Stimulated activated naive B cell treated with anti-CD40 and anti-IgM and Interleukin-4, amounts not matched to agents 10 μg/mL and 1 μg/mL and 100 μg/mL, for 72 hours (primary cell): Measurements from ENCODE around the gene RGR.

Source experiments
- ATAC-seq, 2 donors: fragments of 150-1000 bp; cut with Tn5 transposase; replicated peaks; 2 replicates each; pipeline ENCODE4 v1.10.0; 2021; ENCODE audit warnings: moderate library complexity in 1 of 2
- DNase-seq: peaks from one replicate; pipeline ENCODE4 v3.0.0; 2021
- H3K27ac Mint-ChIP-seq: one replicate; pipeline ENCODE4 v1.8.0; 2022; ENCODE audit warnings: mild to moderate bottlenecking, mixed read lengths
- H3K27me3 Mint-ChIP-seq, 2 donors: one replicate each; pipeline ENCODE4 v1.8.0; 2022; ENCODE audit warnings: mixed read lengths in 2 of 2
- H3K36me3 Mint-ChIP-seq, 2 donors: one replicate each; pipeline ENCODE4 v1.8.0; 2022; ENCODE audit warnings: mixed read lengths in 2 of 2, mild to moderate bottlenecking in 1 of 2
- H3K4me1 Mint-ChIP-seq, 2 donors: one replicate each; pipeline ENCODE4 v1.8.0; 2022; ENCODE audit warnings: mixed read lengths in 2 of 2, mild to moderate bottlenecking in 1 of 2
- H3K4me3 Mint-ChIP-seq, 2 donors: one replicate each; pipeline ENCODE4 v1.8.0; 2022; ENCODE audit warnings: mild to moderate bottlenecking in 2 of 2, mixed read lengths in 2 of 2, moderate library complexity in 1 of 2
- H3K9me3 Mint-ChIP-seq, 2 donors: one replicate each; pipeline ENCODE4 v1.8.0; 2022; ENCODE audit warnings: mixed read lengths in 2 of 2, mild to moderate bottlenecking in 1 of 2

The RGR gene

GRCh38 chr10:84288151-84288550, 43.3 kb downstream of the RGR start:
- no peak overlapping the region for H3K4me3 Mint-ChIP-seq
- H3K4me1 Mint-ChIP-seq: no peaks in the 10 kb centered on the region
- H3K27me3 Mint-ChIP-seq: peaks cover 0 to 16% of the 10 kb centered on the region in 2 donors
- ATAC-seq (no peak), DNase-seq (no peak)
- H3K27ac Mint-ChIP-seq: no peak overlapping the region
- H3K9me3 Mint-ChIP-seq: no peaks in the 10 kb centered on the region
- H3K36me3 Mint-ChIP-seq: no peaks in the 10 kb centered on the region

- Mint-ChIP-seq H3K36me3 (no peaks in the 10 kb centered on the region), H3K4me1 (no peaks in the 10 kb centered on the region), H3K4me3 (no peak overlapping the region), H3K27me3 (peaks cover 0 to 16% of the 10 kb centered on the region in 2 donors), H3K9me3 (no peaks in the 10 kb centered on the region), H3K27ac (no peak overlapping the region)
- ATAC-seq: no peak
- no peak for DNase-seq
Observed at GRCh38 chr10:84289521-84290200, 44.8 kb downstream of the RGR start.

GRCh38 chr10:84290235-84290634, 45.4 kb downstream of the RGR start:
- Mint-ChIP-seq H3K36me3 (no peaks in the 10 kb centered on the region), H3K4me3 (no peak overlapping the region), H3K4me1 (no peaks in the 10 kb centered on the region), H3K27ac (no peak overlapping the region), H3K27me3 (peaks cover 0 to 16% of the 10 kb centered on the region in 2 donors), H3K9me3 (no peaks in the 10 kb centered on the region)
- DNase-seq: no peak
- ATAC-seq: no peak

DNA sequence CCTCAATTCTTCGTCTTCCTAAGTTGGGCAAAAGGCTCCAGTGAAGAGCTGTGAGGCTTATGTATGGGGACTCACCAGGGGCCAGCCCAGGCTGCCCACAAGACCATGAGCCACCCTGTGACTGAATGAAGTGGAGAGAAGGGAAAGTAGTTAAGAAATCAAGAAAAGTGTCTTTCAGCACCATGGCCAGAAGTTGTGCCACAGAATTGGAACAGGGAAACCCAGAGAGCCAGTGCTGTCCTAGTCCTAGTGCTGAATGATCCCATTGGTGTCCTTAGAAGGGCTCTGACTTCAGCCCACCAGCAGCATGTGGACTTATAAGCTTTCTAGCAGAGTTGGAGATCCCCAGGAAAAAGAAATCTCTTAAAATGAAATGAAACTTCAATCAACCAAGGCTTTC, 46.5 kb downstream of the RGR start:
- no peak for ATAC-seq

DNA sequence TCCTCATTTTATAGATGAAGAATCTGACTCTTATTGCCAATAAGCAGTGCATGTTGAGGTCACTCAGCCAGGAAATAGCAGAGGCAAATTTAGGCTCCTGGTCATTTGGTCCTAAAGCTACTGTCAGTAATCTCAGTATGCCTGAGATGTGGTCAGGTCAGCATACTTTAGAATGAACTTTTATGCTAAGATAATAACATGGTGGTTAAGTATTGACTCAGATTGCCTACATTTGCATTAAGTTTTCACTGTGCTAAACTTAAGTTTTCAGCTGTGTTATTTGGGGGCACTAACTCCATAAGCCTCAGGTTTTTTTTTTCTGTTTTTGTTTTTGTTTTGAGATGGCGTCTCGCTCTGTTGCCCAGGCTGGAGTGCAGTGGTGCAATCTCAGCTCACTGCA, 47.6 kb downstream of the RGR start:
- Mint-ChIP-seq H3K27me3 (peaks cover 3 to 17% of the 10 kb centered on the region in 2 donors), H3K36me3 (no peaks in the 10 kb centered on the region), H3K4me1 (no peaks in the 10 kb centered on the region), H3K27ac (no peak overlapping the region), H3K4me3 (no peak overlapping the region), H3K9me3 (no peaks in the 10 kb centered on the region)
- no peak for ATAC-seq
- no peak for DNase-seq

More for the DNA sequence above, 46.5 kb downstream of the RGR start:
- Mint-ChIP-seq H3K9me3 (no peaks in the 10 kb centered on the region), H3K4me1 (no peaks in the 10 kb centered on the region), H3K36me3 (no peaks in the 10 kb centered on the region), H3K4me3 (no peak overlapping the region), H3K27ac (no peak overlapping the region), H3K27me3 (peaks cover 0 to 16% of the 10 kb centered on the region in 2 donors)
- no peak for DNase-seq

- H3K27me3 Mint-ChIP-seq: peaks cover 9 to 16% of the 10 kb centered on the region in 2 donors
- no peak overlapping the region for H3K4me3 Mint-ChIP-seq
- no peaks in the 10 kb centered on the region for H3K9me3 Mint-ChIP-seq
- no peaks in the 10 kb centered on the region for H3K36me3 Mint-ChIP-seq
- DNase-seq (no peak), ATAC-seq (no peak)
- H3K27ac Mint-ChIP-seq: no peak overlapping the region
- H3K4me1 Mint-ChIP-seq: no peaks in the 10 kb centered on the region
Observed at GRCh38 chr10:84293171-84293570, 48.3 kb downstream of the RGR start.

DNA sequence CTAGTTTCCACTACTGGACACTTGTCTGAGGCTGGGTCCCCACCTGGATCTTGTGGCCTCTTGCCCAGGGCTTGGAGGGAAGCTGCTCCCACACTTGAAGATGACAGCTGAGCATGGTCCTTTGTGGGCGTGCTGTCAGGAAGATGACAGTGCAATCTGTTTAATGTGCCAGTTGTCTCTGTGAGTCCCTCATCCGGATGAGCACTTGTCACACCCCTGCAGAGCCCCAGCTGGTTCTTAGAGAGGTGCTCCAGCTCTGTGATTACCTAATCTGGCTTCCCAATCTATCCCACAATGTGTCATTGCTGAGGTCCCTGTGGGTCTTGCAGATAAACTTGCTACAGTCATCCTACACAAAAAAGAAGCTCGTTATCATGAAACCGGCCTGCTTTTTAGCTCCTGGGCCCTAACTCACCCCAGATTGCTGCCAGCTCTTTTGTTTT, 48.7 kb downstream of the RGR start:
- no peaks in the 10 kb centered on the region for H3K9me3 Mint-ChIP-seq
- no peaks in the 10 kb centered on the region for H3K4me1 Mint-ChIP-seq
- H3K27me3 Mint-ChIP-seq: peaks cover 13 to 15% of the 10 kb centered on the region in 2 donors
- no peak overlapping the region for H3K4me3 Mint-ChIP-seq
- no peak overlapping the region for H3K27ac Mint-ChIP-seq
- H3K36me3 Mint-ChIP-seq: no peaks in the 10 kb centered on the region
- DNase-seq (no peak), ATAC-seq (no peak)

DNA sequence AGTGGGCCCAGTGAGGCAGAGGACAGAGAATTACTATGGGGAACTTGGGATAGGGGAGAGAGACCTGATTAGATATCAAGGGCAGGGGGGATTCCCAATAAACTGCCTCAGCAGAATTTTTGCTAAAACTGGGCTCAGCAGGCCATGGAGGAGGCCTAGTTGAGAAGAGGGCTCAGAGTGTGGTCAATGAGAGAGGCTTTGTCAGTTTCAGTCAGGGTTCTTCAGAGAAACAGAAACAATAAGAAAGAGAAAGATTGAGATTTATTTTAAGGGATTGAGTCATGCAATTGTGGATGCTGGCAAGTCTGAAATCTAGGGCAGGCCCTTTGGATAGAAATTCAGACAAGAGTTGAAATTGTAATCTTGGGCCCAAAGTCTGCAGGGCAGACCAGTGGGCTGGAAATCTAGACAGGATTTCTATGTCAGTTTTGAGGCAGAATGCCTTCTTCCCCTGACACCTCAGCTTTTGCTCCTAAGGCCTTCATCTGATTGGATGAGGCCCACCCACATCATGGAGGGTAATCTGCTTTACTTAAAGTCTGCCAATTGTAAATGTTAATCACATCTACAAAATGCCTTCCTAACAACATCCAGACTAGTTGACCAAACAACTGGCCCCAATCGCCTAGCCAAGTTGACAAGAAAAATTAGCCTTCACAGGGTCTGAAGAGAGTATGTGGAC, 50.1 kb downstream of the RGR start:
- Mint-ChIP-seq H3K27ac (no peak overlapping the region), H3K9me3 (no peaks in the 10 kb centered on the region), H3K4me1 (no peaks in the 10 kb centered on the region)

GRCh38 chr10:84296091-84296981, 51.5 kb downstream of the RGR start:
- H3K4me3 Mint-ChIP-seq: no peak overlapping the region
- DNase-seq (no peak), ATAC-seq (no peak)
- no peaks in the 10 kb centered on the region for H3K36me3 Mint-ChIP-seq
- peaks cover 9 to 22% of the 10 kb centered on the region in 2 donors for H3K27me3 Mint-ChIP-seq
- no peaks in the 10 kb centered on the region for H3K4me1 Mint-ChIP-seq
- no peak overlapping the region for H3K27ac Mint-ChIP-seq
- no peaks in the 10 kb centered on the region for H3K9me3 Mint-ChIP-seq

More for the DNA sequence above, 50.1 kb downstream of the RGR start:
- DNase-seq: no peak
- no peaks in the 10 kb centered on the region for H3K36me3 Mint-ChIP-seq
- peaks cover 13 to 18% of the 10 kb centered on the region in 2 donors for H3K27me3 Mint-ChIP-seq
- no peak overlapping the region for H3K4me3 Mint-ChIP-seq
- no peak for ATAC-seq

GRCh38 chr10:84298057-84298456, 53.2 kb downstream of the RGR start:
- no peak overlapping the region for H3K27ac Mint-ChIP-seq
- no peak for ATAC-seq
- no peak overlapping the region for H3K4me3 Mint-ChIP-seq
- no peaks in the 10 kb centered on the region for H3K36me3 Mint-ChIP-seq
- H3K4me1 Mint-ChIP-seq: no peaks in the 10 kb centered on the region
- peaks cover 19 to 32% of the 10 kb centered on the region in 2 donors for H3K27me3 Mint-ChIP-seq
- no peaks in the 10 kb centered on the region for H3K9me3 Mint-ChIP-seq
- no peak for DNase-seq

DNA sequence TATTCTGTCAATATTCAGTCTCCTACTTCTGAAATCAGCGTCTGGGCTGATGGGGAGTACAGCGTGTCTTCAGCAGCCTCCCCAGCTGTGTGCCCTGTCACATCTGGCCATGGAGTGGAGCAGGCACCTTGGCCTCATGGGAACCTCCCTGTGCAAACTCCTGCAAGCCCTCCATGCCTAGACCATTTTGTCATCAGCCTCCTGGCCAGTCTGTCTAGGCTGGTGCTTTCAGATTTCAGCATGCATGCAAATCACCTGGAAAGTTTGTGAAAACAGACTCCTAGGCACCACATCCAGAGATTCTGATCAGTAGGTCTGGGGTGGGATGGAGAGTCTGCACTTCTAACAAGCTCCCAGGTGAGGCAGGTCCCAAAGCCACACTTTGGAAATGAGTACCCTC, 57.4 kb downstream of the RGR start:
- H3K9me3 Mint-ChIP-seq: peaks cover 2 to 4% of the 10 kb centered on the region in 2 donors
- no peaks in the 10 kb centered on the region for H3K36me3 Mint-ChIP-seq
- H3K27ac Mint-ChIP-seq: no peak overlapping the region
- H3K4me1 Mint-ChIP-seq: peaks cover 1 to 7% of the 10 kb centered on the region in 2 donors
- ATAC-seq (peak in 1 of 2 donors; percentile 10), DNase-seq (no peak)
- peaks cover 29 to 53% of the 10 kb centered on the region in 2 donors for H3K27me3 Mint-ChIP-seq
- H3K4me3 Mint-ChIP-seq: no peak overlapping the region

- Mint-ChIP-seq H3K4me3 (no peak overlapping the region), H3K27me3 (peaks cover 34 to 41% of the 10 kb centered on the region in 2 donors), H3K4me1 (peaks cover 10 to 15% of the 10 kb centered on the region in 2 donors), H3K27ac (no peak overlapping the region), H3K9me3 (peaks cover 3 to 4% of the 10 kb centered on the region in 2 donors), H3K36me3 (no peaks in the 10 kb centered on the region)
- DNase-seq: no peak
- no peak for ATAC-seq
Observed at GRCh38 chr10:84306751-84307384, 62.0 kb downstream of the RGR start.

- DNase-seq (no peak), ATAC-seq (no peak)
- H3K27ac Mint-ChIP-seq: no peak overlapping the region
- H3K4me1 Mint-ChIP-seq: peaks cover 10 to 15% of the 10 kb centered on the region in 2 donors
- no peak overlapping the region for H3K4me3 Mint-ChIP-seq
- H3K27me3 Mint-ChIP-seq: peaks cover 24 to 34% of the 10 kb centered on the region in 2 donors
- H3K9me3 Mint-ChIP-seq: peaks cover 4% of the 10 kb centered on the region in 2 donors
- H3K36me3 Mint-ChIP-seq: no peaks in the 10 kb centered on the region
Observed at GRCh38 chr10:84308021-84308420, 63.2 kb downstream of the RGR start.
